Measurements from ENCODE around the gene SCN10A.

DNA sequence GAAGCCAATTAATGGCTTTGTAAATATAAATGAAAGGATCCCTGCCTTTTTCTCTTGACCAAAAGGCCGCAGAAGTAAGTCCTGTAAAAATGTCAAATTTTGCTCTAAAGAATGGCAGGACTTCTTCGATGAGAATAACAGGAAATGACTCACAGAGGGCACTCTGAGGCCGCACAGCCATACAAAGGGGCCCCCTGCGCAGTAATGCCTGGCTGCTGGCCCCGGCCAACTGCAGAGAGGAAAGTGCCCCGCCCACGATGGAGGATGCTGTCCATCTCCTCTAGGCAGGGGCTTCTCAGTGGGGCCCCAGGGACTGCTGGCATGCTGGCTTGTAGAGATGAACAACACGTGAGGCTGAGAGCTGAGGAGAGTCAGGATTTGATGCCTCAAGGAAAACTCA is 18.1 kb upstream of the SCN10A start:
- no peak for TF ChIP-seq POLR2AphosphoS5 (IDR thresholded peaks at IDR 0.05; ENCODE audit: borderline replicate concordance, low read depth, low read length)
- no peak for TF ChIP-seq EZH2 (IDR thresholded peaks at IDR 0.05)
- no peak for TF ChIP-seq FOXP2 (optimal IDR thresholded peaks at IDR 0.05; ENCODE audit: control extremely low read depth, extremely low read length, insufficient read depth)

Measured in SK-N-MC (cell line).